GM12864 (cell line): Measurements from ENCODE around the gene NAALAD2.

Experiments
- DNase-seq: peaks from one replicate; pipeline ENCODE4 v3.0.0-alpha.2; 2011; ENCODE audit warnings: low read depth
- H3K4me3 ChIP-seq: 2 replicates; pipeline ENCODE4 v1.5.1; 2011; ENCODE audit warnings: mild to moderate bottlenecking, low read depth, low read length, control low read depth
- CTCF ChIP-seq: IDR thresholded peaks from 2 replicates; pipeline ENCODE4 v1.5.1; 2011; ENCODE audit warnings: low read depth, mild to moderate bottlenecking, moderate library complexity, low read length, control low read depth, inconsistent platforms; ENCODE audit errors: missing control alignments

The NAALAD2 gene

GRCh38 chr11:90218606-90219005 is 84.1 kb downstream of the NAALAD2 start:
- no peak overlapping the region for H3K4me3 ChIP-seq
- no peak for DNase-seq
- TF ChIP-seq CTCF, result no peak

- DNase-seq, result no peak
- no peak for TF ChIP-seq CTCF
- H3K4me3 ChIP-seq, result no peak overlapping the region
These were observed 85.0 kb downstream of the NAALAD2 start for GRCh38 chr11:90219438-90219837.

- DNase-seq, result no peak
- TF ChIP-seq CTCF, result no peak
- peak overlapping the region; percentile 98; the same call in 1 of the 2 replicates for H3K4me3 ChIP-seq
These were observed 85.9 kb downstream of the NAALAD2 start for GRCh38 chr11:90220391-90220790.

GRCh38 chr11:90221803-90222458 is 87.5 kb downstream of the NAALAD2 start:
- DNase-seq, result no peak
- TF ChIP-seq CTCF, result no peak

GRCh38 chr11:90222459-90223247 is 88.2 kb downstream of the NAALAD2 start, which contains the start of gene CHORDC1:
Gene CHORDC1, minus strand, starts transcription at chr11:90223049. Its CDS starts 95 bp downstream, at chr11:90222954.
- H3K4me3 ChIP-seq, result peak within 1 kb of the TSS; percentile 98
- TF ChIP-seq CTCF, result no peak
- DNase-seq, result peak; percentile 76

More at GRCh38 chr11:90221803-90222458, 87.5 kb downstream of the NAALAD2 start:
- peak overlapping the region; percentile 98 for H3K4me3 ChIP-seq

GRCh38 chr11:90223248-90223585 is 88.8 kb downstream of the NAALAD2 start:
- no peak for TF ChIP-seq CTCF
- peak overlapping the region; percentile 98 for H3K4me3 ChIP-seq
- DNase-seq, result no peak
